Thymus (tissue), 11 donors: ENCODE measurements around the gene PBXIP1. TPM values are rescaled to one million over a fixed set of nuclear protein-coding genes. Genes with fewer than 3 reads are reported as not detected.

Experiments used
- DNase-seq, 9 donors: peaks; one replicate each; pipeline ENCODE4 v3.0.0-alpha.2; 2013; ENCODE audit warnings: low spot score in 9 of 9, low read depth in 6 of 9, missing footprints in 1 of 9
- H3K27ac ChIP-seq, 2 donors: one replicate each; pipeline ENCODE4 v1.5.1; 2013; ENCODE audit warnings: control low read depth in 1 of 2, low read depth in 1 of 2, low read length in 1 of 2, mild to moderate bottlenecking in 1 of 2, moderate library complexity in 1 of 2
- H3K27me3 ChIP-seq, 2 donors: one replicate each; pipeline ENCODE4 v1.5.1; 2013; ENCODE audit warnings: low read length in 1 of 2; ENCODE audit not compliant: control insufficient read depth in 2 of 2, insufficient read depth in 1 of 2
- H3K36me3 ChIP-seq, 2 donors: one replicate each; pipeline ENCODE4 v1.5.1; 2013; ENCODE audit warnings: low read length in 1 of 2, mild to moderate bottlenecking in 1 of 2, moderate library complexity in 1 of 2; ENCODE audit not compliant: control insufficient read depth in 2 of 2, insufficient read depth in 2 of 2
- H3K4me1 ChIP-seq, 2 donors: one replicate each; pipeline ENCODE4 v1.5.1; 2013; ENCODE audit warnings: low read length in 2 of 2; ENCODE audit not compliant: control insufficient read depth in 2 of 2, insufficient read depth in 2 of 2
- H3K4me3 ChIP-seq, 2 donors: one replicate each; pipeline ENCODE4 v1.5.1; 2013; ENCODE audit warnings: low read length in 2 of 2, control low read depth in 1 of 2, mild to moderate bottlenecking in 1 of 2
- H3K9me3 ChIP-seq, 2 donors: one replicate each; pipeline ENCODE4 v1.5.1; 2013; ENCODE audit warnings: low read length in 1 of 2, mild to moderate bottlenecking in 1 of 2; ENCODE audit not compliant: control insufficient read depth in 2 of 2, insufficient read depth in 1 of 2
- WGBS: extraction: QIAGEN DNeasy Blood & Tissue Kit; methylation state at CpG from one replicate; pipeline ENCODE4 v1.1.7; 2013; 5-methylcytosine and 5-hydroxymethylcytosine counted together
- polyA plus RNA-seq: library from polyadenylated mRNA; stranded (reverse); fragments of 200-250 nt; gene quantifications from one replicate; pipeline ENCODE4 v1.2.3, GENCODE V29; 2013
- total RNA-seq: library from RNA; stranded (reverse); fragments of 120-200 nt; gene quantifications from one replicate; pipeline ENCODE4 v1.2.4, GENCODE V29; 2013
- donor health status: healthy.

Gene PBXIP1
- total and polyA plus RNA-seq, 2 donors = 91.5 to 104 TPM

- Histone ChIP-seq H3K4me3 (no peak overlapping the region), H3K27ac (no peak overlapping the region), H3K36me3 (no peaks in the 10 kb centered on the region), H3K4me1 (no peaks in the 10 kb centered on the region), H3K27me3 (no peaks in the 10 kb centered on the region), H3K9me3 (no peaks in the 10 kb centered on the region)
- DNase-seq = no peak
- 94% methylated on average over 7 of the region's 7 CpGs for WGBS
These were observed 60.1 kb downstream of the PBXIP1 start for GRCh38 chr1:154895798-154896197.

Other genes starting within 250 kb of the PBXIP1 start
- gene KCNN3, start 85.8 kb downstream of the PBXIP1 start, total RNA-seq = 1.8 TPM
- 0.64 TPM for gene KCNN3, start 85.8 kb downstream of the PBXIP1 start, polyA plus RNA-seq
- 14.7 TPM for gene PMVK, start 19.4 kb downstream of the PBXIP1 start, total RNA-seq
- gene PMVK, start 19.4 kb downstream of the PBXIP1 start, polyA plus RNA-seq = 27.5 TPM
- gene PYGO2, start 5.7 kb upstream of the PBXIP1 start, total RNA-seq = 15.3 TPM
- 24.5 TPM for gene PYGO2, start 5.7 kb upstream of the PBXIP1 start, polyA plus RNA-seq
- 30.5 TPM for gene SHC1, start 14.6 kb upstream of the PBXIP1 start, total RNA-seq
- gene SHC1, start 14.6 kb upstream of the PBXIP1 start, polyA plus RNA-seq = 66.7 TPM
- gene CKS1B, start 18.6 kb upstream of the PBXIP1 start, total RNA-seq = 113 TPM
- gene CKS1B, start 18.6 kb upstream of the PBXIP1 start, polyA plus RNA-seq = 32.8 TPM
- gene FLAD1, start 27.2 kb upstream of the PBXIP1 start, total RNA-seq = 26.7 TPM
- gene FLAD1, start 27.2 kb upstream of the PBXIP1 start, polyA plus RNA-seq = 34.8 TPM
- 0.09 TPM for gene LENEP, start 37.5 kb upstream of the PBXIP1 start, total RNA-seq
- gene LENEP, start 37.5 kb upstream of the PBXIP1 start, polyA plus RNA-seq = 0.16 TPM
- gene ZBTB7B, start 46.7 kb upstream of the PBXIP1 start, total RNA-seq = 12.1 TPM
- 21.9 TPM for gene ZBTB7B, start 46.7 kb upstream of the PBXIP1 start, polyA plus RNA-seq
- 0.24 TPM for gene DCST2, start 77.7 kb upstream of the PBXIP1 start, total RNA-seq
- 7.8 TPM for gene DCST2, start 77.7 kb upstream of the PBXIP1 start, polyA plus RNA-seq
- not detected for gene DCST1, start 77.7 kb upstream of the PBXIP1 start, total RNA-seq
- gene DCST1, start 77.7 kb upstream of the PBXIP1 start, polyA plus RNA-seq = not detected
- gene ADAM15, start 95.2 kb upstream of the PBXIP1 start, total RNA-seq = 12.2 TPM
- 91.5 TPM for gene ADAM15, start 95.2 kb upstream of the PBXIP1 start, polyA plus RNA-seq
- gene EFNA4, start 107.6 kb upstream of the PBXIP1 start, total RNA-seq = 4.9 TPM
- gene EFNA4, start 107.6 kb upstream of the PBXIP1 start, polyA plus RNA-seq = 7.4 TPM
- 2.1 TPM for gene EFNA3, start 122.7 kb upstream of the PBXIP1 start, total RNA-seq
- gene EFNA3, start 122.7 kb upstream of the PBXIP1 start, polyA plus RNA-seq = 3.4 TPM
- 14.5 TPM for gene EFNA1, start 171.8 kb upstream of the PBXIP1 start, total RNA-seq
- 52.6 TPM for gene EFNA1, start 171.8 kb upstream of the PBXIP1 start, polyA plus RNA-seq
- 25.7 TPM for gene SLC50A1, start 179.8 kb upstream of the PBXIP1 start, total RNA-seq
- 54.5 TPM for gene SLC50A1, start 179.8 kb upstream of the PBXIP1 start, polyA plus RNA-seq
- gene DPM3, start 184.4 kb upstream of the PBXIP1 start, total RNA-seq = 34.0 TPM
- 155 TPM for gene DPM3, start 184.4 kb upstream of the PBXIP1 start, polyA plus RNA-seq
- 97.7 TPM for gene KRTCAP2, start 217.2 kb upstream of the PBXIP1 start, total RNA-seq
- 223 TPM for gene KRTCAP2, start 217.2 kb upstream of the PBXIP1 start, polyA plus RNA-seq
- gene TRIM46, start 217.8 kb upstream of the PBXIP1 start, total RNA-seq = 1.9 TPM
- 4.3 TPM for gene TRIM46, start 217.8 kb upstream of the PBXIP1 start, polyA plus RNA-seq